ENCODE results near the gene PLCB4.

Gene PLCB4

DNA sequence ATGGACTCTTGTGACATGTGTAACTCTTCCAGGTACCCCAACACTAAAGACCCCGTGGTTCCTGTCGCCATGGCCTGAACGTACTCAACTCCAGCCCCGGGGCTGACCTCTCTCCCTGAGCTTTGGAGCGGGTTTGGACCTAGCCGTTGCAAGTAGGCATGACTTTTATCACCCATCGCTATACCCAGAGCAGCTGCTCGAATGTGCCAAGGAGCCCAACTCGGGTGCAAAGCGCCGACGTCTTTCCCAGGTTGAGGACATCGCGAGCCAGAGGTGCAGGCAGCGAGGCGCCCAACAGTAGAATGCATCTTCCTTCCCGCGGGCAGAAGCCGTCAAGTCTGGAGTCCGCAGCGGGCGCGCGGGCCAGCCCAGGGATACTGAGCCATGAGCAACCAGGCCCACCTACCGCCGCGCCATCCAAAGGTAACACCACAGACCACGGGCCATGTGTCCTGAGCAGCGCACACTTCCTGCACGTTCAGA is 439.9 kb downstream of the PLCB4 start:
- FAIRE-seq, result no peak

DNA sequence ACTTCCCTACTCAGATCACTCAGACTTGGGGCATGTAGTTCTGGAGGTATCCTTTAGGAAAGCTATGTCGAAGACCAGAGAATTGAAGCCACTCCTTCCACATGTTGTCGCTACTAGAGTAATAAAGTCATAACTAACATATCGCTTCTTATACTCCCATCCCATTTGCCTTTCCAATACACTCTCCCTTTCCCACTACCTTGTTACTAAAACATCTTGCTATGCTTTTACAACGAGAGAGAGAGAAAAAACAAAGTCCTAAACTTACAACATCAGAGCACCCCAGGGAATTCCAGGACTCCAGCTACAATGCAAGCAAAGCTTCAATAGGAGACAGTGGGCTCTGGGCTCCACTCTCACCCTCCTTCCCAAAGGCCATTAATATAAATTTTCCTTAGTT is 440.4 kb downstream of the PLCB4 start:
- FAIRE-seq, result no peak

DNA sequence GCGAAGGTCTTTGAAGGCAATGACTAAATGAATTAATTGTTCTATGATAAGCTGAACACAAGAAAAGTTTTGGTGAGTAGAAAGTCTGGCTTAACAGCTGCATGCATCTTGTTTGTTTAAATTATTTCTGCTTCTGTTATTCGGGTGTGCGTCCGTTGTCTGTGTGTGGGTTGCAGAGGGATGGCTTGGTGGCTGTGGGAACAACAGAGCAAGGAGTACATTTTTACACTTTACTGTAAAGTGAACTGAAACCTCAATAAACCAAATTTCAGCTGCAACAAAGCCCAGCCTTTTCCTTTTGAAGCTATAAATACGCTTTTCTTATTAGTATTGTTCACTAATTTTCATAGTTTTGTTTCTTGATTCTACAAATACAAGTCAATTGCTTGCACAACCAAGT is 442.0 kb downstream of the PLCB4 start:
- FAIRE-seq, result no peak

DNA sequence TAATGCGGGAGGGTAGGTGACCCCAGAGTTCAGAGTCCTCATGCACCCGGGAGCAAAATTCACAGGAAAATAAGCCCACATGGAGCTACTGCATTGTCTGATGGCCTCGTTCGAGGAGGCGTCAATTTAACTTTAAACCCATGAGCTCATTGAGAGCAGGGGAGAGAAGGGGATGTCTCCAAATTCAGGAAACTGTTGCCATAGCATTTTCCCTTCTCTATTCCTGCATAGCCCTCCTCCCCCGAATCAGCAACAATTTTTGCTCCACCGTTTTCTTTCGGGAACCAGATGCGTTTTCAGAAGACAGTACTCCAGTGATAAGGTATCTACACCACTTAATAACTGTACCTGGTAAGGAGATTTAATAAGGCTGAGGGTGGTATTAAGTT is 445.2 kb downstream of the PLCB4 start:
- FAIRE-seq, result no peak

DNA sequence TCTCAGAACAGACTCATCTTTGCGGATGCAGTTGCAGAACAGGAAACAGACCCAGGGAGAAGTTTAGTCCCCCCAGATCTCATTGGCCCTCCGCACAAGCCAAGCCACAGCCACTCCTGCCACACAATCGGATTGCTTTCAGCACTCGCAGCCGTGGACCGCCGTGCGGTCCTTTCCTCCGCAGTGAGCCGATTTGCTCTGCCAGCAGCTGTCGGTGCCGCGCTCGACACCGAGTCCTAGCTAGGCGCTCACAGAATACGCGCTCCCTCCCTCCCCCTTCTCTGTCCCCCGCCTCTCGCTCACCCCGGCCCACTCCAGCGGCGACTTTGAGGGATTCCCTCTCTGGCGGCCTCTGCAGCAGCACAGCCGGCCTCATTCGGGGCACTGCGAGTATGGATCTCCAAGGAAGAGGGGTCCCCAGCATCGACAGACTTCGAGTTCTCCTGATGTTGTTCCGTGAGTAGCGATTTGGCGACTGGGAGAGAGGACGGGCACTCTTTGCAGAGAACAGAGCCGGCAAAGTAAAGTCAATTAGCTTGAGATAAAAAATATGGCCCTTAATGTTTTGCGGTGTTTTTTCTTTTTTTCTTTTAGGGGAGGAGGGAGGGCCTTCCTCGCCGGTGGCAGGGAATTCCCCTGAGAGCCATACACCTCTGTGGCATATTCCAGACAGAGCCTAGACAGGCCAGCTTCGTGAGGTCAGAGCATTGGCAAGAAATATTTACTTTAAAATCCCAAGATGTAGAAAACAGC is 445.8 kb downstream of the PLCB4 start, which contains the start of gene LAMP5:
Gene LAMP5 (plus strand): TSS at position 130 of the 753 bp plus-strand sequence. CDS start 263 bp downstream, at position 393.
- no peak for FAIRE-seq

DNA sequence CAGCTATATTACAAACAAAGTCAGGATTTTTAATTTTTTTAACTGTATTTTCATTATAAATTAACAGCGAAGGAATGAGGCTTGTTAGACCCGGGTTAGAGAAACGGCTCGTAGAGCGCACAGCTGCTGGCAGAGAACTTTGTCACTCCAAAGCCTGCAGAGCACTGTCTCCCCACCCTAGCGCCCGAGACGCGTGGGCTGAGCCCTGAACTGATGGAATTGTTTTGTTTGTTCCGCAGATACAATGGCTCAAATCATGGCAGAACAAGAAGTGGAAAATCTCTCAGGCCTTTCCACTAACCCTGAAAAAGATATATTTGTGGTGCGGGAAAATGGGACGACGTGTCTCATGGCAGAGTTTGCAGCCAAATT is 446.3 kb downstream of the PLCB4 start:
- FAIRE-seq, result no peak

DNA sequence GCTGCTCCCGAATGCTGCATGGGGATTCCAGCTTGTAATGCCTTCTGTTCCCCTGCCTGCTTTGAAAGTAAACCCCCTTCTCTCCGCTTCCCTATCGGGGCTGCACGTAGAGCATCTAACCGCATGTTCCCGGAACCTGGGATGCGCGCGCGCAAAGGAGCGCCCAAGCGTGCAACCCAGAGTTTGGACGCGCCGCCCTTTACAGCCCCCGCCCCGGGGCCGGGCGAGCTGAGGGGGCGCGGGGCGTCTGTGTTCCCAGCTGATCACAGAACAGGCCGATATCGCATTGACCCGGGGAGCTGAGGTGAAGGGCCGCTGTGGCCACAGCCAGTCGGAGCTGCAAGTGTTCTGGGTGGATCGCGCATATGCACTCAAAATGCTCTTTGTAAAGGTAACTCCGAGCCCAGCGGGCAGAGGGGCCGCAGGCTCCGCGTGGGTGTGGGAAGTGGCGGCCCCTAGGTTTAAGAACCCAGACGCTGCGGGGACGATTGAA is 446.9 kb downstream of the PLCB4 start:
- FAIRE-seq, result no peak

DNA sequence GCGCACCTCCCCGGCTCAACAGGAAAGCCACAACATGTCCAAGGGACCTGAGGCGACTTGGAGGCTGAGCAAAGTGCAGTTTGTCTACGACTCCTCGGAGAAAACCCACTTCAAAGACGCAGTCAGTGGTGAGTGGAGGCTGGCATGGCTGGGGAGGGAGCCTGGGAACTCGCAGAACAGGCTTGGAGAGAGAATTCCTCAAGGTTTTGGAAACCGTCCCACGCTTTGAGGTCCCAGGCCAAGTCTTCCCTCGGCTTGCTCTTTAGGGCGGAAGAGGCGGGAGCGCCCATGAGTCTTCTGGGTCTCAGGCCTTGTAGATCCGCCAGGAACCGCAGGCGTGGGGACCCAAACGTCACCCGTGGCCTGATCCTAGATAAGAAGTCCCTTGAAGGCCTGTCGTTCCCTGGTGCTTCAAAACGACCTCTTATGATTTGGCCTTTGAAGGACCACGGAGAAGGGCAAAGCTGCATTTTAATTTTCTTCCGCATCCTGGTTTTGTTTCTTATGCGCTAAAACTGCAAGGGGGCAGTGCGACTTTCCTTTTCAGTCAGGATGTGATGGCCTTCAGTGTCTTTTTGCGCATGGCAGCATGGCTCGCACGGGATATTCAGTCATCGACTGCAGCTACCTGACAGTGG is 447.5 kb downstream of the PLCB4 start:
- no peak for FAIRE-seq

DNA sequence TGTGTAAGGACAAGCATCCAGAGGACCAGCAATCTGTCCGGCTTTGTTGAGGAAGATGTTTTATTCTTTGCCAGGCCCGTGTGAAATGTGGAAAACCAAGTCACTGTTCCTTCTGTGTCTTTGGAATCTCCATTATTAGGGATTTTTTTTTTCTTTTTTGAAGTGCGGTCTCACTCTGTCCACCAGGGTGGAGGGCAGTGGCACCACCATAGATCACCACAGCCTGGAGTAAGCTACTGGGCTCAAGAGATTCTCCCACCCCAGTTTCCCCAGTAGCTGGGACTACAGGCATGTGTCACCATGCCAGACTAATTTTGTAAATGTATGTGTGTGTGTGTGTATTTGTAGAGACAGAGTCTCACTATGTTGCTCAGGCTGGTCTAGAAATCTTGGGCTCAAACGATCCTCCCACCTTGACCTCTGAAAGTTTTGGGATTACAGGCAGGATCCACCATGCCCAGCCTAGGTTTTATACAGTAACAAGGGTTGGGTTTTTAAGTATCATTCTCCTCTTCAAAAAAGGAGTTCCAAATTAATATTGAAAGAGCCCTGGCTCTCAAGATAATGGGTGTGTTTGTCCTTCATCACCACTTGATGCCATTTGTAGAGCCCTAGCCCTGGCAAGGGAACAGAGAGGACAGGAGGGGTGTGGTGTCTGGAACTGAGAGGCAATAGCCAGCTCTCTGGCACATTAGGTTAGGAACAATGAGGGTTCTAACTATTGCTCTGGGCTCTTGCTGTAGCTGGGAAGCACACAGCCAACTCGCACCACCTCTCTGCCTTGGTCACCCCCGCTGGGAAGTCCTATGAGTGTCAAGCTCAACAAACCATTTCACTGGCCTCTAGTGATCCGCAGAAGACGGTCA is 448.6 kb downstream of the PLCB4 start:
- FAIRE-seq, result no peak

DNA sequence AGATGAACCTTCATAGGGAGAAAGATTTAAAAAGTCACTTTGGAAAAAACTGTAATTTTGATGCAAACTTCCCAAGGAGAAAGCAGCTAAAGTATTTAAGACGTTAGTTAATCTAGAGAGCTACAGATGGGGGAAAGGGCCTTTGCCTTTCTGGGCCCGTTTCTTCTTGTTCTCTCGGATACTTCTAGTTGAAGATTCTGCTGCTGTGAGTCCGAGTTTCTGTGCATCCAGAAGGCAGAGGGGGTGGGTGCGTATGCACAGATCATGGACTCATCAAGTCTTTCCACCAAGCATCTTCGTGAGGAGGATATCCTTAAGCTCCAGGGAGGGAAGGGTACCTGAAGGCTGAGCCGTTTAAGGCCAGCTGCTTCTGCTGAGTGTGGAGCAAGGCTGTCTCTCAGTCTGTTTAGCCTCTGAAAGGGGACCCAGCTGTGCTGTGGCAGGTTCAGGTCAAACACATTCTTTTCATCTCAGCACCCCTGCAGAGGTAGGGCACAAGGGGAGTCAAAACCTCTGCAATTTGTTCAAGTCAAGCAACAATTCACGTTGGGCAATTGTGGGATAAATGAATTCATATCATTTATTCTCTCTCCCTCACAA is 449.8 kb downstream of the PLCB4 start:
- no peak for FAIRE-seq

DNA sequence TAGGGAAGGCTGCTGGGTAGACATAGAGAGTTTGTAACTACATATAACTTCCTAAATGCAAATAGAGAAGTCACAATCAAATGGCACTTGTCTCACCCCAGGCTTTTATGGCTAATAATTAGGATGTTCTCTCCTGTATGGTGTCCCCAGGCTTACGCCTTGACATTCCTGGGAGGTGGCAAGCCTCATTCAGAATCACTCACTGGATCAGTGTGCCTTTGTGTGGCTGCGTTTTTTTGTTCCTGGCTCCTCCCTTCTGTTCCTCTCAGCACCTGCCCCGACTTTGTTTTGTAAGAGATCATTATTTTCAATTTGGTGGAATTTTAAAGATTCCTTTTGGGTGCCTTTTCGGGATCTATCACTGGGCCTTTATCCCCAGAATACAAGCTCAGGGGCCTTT is 451.2 kb downstream of the PLCB4 start:
- no peak for FAIRE-seq

DNA sequence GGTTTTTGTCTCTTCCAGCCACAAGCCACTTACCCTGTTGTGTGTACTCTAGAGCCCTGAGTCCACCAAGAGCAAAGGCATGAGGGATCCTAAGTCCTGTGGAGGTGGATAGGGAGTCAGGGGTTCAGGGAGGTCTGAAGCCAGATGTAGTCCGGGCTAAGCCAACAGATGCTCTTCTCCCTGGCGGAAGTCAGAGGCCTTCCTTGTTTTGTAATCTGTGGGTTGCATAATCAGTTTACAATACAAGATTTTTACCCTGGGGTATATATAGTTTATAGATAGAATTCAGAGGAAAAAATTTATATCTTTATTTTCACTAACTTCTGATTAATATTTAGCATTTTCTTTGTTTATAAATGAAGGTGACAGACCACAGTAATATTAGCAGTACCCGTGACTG is 454.7 kb downstream of the PLCB4 start:
- no peak for FAIRE-seq
